Neural cell (in vitro differentiated cells): ENCODE measurements around the gene OR10A5. TPM values are rescaled to one million over a fixed set of nuclear protein-coding genes. Genes with fewer than 3 reads are reported as not detected.

Experiments
- H2AFZ ChIP-seq: fragments of 200-600, 300-800 bp; sonication (generic), shearing (Covaris generic); 2 replicates; pipeline ENCODE4 v1.6.0; 2014; ENCODE audit warnings: low read depth, mild to moderate bottlenecking, antibody characterized with exemption, low read length, moderate library complexity
- H3F3A ChIP-seq: fragments of 200-600 bp; shearing (Covaris generic); 2 replicates; pipeline ENCODE4 v1.6.1; 2016; ENCODE audit warnings: mild to moderate bottlenecking, moderate library complexity, mixed read lengths, antibody characterized with exemption, low read length; ENCODE audit not compliant: insufficient read depth, poor library complexity, severe bottlenecking
- H3K27ac ChIP-seq: fragments of 200-600, 300-800 bp; sonication (generic), shearing (Covaris generic); 2 replicates; pipeline ENCODE4 v1.5.1; 2014; ENCODE audit warnings: mild to moderate bottlenecking, low read length, moderate library complexity
- H3K27me3 ChIP-seq: fragments of 300-800, 200-600 bp; sonication (generic), shearing (Covaris generic); 2 replicates; pipeline ENCODE4 v1.6.0; 2014; ENCODE audit warnings: mild to moderate bottlenecking, low read depth, low read length, moderate library complexity; ENCODE audit not compliant: insufficient read depth
- H3K36me3 ChIP-seq: fragments of 300-800, 200-600 bp; sonication (generic), shearing (Covaris generic); 2 replicates; pipeline ENCODE4 v1.5.1; 2014; ENCODE audit warnings: mild to moderate bottlenecking, antibody characterized with exemption, low read length, moderate library complexity; ENCODE audit not compliant: insufficient read depth
- H3K4me2 ChIP-seq: fragments of 300-800, 200-600 bp; sonication (generic), shearing (Covaris generic); 2 replicates; pipeline ENCODE4 v1.6.0; 2014; ENCODE audit warnings: mild to moderate bottlenecking, low read length
- H3K4me3 ChIP-seq: fragments of 300-800, 200-600 bp; sonication (generic), shearing (Covaris generic); 2 replicates; pipeline ENCODE4 v1.5.1; 2014; ENCODE audit warnings: mild to moderate bottlenecking, low read length, moderate library complexity
- H3K79me2 ChIP-seq: fragments of 200-600 bp; shearing (Covaris generic); replicated peaks from 2 replicates; pipeline ENCODE4 v1.6.0; 2014; ENCODE audit warnings: mild to moderate bottlenecking, low read length, moderate library complexity; ENCODE audit not compliant: insufficient read depth
- H3K9ac ChIP-seq: fragments of 300-800, 200-600 bp; sonication (generic), shearing (Covaris generic); 2 replicates; pipeline ENCODE4 v1.6.1; 2016; ENCODE audit warnings: mild to moderate bottlenecking, low read length, mixed read lengths
- H3K9me2 ChIP-seq: fragments of 200-600 bp; shearing (Covaris generic); 2 replicates; pipeline ENCODE4 v1.6.1; 2016; ENCODE audit warnings: mild to moderate bottlenecking, low read length, mixed read lengths; ENCODE audit not compliant: insufficient read depth
- H3K9me3 ChIP-seq: fragments of 200-600, 300-800 bp; sonication (generic), shearing (Covaris generic); 2 replicates; pipeline ENCODE4 v1.6.1; 2016; ENCODE audit warnings: mild to moderate bottlenecking, mixed run types, low read length, moderate library complexity, mixed read lengths
- H4K20me1 ChIP-seq: fragments of 200-600 bp; shearing (Covaris generic); 2 replicates; pipeline ENCODE4 v1.6.1; 2016; ENCODE audit warnings: mild to moderate bottlenecking, mixed run types; ENCODE audit not compliant: insufficient read depth
- CTCF ChIP-seq: fragments of 450-650 bp; IDR thresholded peaks from 2 replicates; pipeline ENCODE4 v1.5.1; 2014; ENCODE audit warnings: antibody characterized with exemption, mild to moderate bottlenecking, moderate library complexity; ENCODE audit not compliant: poor library complexity, severe bottlenecking
- EP300 ChIP-seq: fragments of 450-650 bp; conservative IDR thresholded peaks from 2 replicates; pipeline ENCODE4 v1.6.1; 2014; ENCODE audit warnings: antibody characterized with exemption, mild to moderate bottlenecking, moderate library complexity; ENCODE audit not compliant: poor library complexity, severe bottlenecking
- EZH2 ChIP-seq: fragments of 200-600, 300-800 bp; shearing (Covaris generic), sonication (generic); IDR thresholded peaks from 2 replicates; pipeline ENCODE4 v1.6.1; 2014; ENCODE audit warnings: antibody characterized with exemption, low read length, borderline replicate concordance, mild to moderate bottlenecking; ENCODE audit not compliant: insufficient read depth, poor library complexity, severe bottlenecking
- MXI1 ChIP-seq: fragments of 450-650 bp; conservative IDR thresholded peaks from 2 replicates; pipeline ENCODE4 v1.6.1; 2014; ENCODE audit warnings: antibody characterized with exemption, mild to moderate bottlenecking; ENCODE audit not compliant: poor library complexity, severe bottlenecking
- POLR2AphosphoS5 ChIP-seq: IDR thresholded peaks from 2 replicates; pipeline ENCODE4 v1.6.1; 2012
- RAD21 ChIP-seq: fragments of 450-650 bp; conservative IDR thresholded peaks from 2 replicates; pipeline ENCODE4 v1.6.1; 2014; ENCODE audit warnings: antibody characterized with exemption, mild to moderate bottlenecking, moderate library complexity
- REST ChIP-seq: IDR thresholded peaks from 2 replicates; pipeline ENCODE4 v1.6.1; 2012; ENCODE audit warnings: borderline replicate concordance
- SMC3 ChIP-seq: fragments of 450-650 bp; conservative IDR thresholded peaks from 2 replicates; pipeline ENCODE4 v1.6.1; 2014; ENCODE audit warnings: antibody characterized with exemption, mild to moderate bottlenecking, moderate library complexity; ENCODE audit not compliant: poor library complexity
- TAF1 ChIP-seq: IDR thresholded peaks from 2 replicates; pipeline ENCODE4 v1.6.1; 2012; ENCODE audit warnings: low read depth
- polyA plus RNA-seq: library from polyadenylated mRNA; depleted of rRNA; stranded (reverse); fragments of >200 nt; gene quantifications from 2 replicates; pipeline ENCODE4 v1.2.3, GENCODE V29; 2014

The OR10A5 gene
- polyA plus RNA-seq, 1 donor from 2014 or later, result not detected

DNA sequence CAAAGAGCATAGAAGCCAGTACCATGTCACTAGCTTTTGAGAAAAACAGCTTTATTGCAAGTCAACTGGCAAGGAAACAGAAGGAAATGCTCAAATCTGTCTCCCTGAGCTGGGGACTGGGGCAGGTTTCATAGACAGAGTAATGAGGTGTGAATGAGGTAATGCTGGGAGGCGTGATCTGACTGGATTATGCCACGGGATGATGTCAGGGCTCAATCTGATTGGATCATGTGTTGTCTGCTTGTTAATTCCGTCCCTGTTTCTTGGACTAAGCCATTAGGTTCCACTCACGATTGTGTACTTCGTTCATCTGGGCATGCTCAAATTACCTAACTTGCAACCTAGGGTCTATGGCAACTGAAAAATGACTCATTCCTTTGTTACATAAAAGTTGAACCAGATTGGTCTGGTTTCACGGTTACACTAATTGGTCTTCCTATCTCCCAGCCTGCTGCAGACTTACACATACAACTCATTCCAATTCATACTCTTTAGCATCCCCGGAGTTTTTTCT lies 20.2 kb upstream of the OR10A5 start:
- H3K9ac ChIP-seq, result no peak overlapping the region
- no peaks in the 10 kb centered on the region for H3F3A ChIP-seq
- TF ChIP-seq RAD21 (no peak), POLR2AphosphoS5 (no peak), EP300 (no peak), SMC3 (no peak), TAF1 (no peak), CTCF (no peak), REST (no peak), MXI1 (no peak), EZH2 (no peak)
- no peaks in the 10 kb centered on the region for H3K36me3 ChIP-seq
- H4K20me1 ChIP-seq, result no peaks in the 10 kb centered on the region
- H3K4me2 ChIP-seq, result no peak overlapping the region
- H3K9me3 ChIP-seq, result peaks cover 4% of the 10 kb centered on the region
- H2AFZ ChIP-seq, result no peak overlapping the region
- no peaks in the 10 kb centered on the region for H3K79me2 ChIP-seq
- H3K9me2 ChIP-seq, result no peaks in the 10 kb centered on the region
- no peak overlapping the region for H3K4me3 ChIP-seq
- no peak overlapping the region for H3K27ac ChIP-seq
- H3K27me3 ChIP-seq, result no peaks in the 10 kb centered on the region

DNA sequence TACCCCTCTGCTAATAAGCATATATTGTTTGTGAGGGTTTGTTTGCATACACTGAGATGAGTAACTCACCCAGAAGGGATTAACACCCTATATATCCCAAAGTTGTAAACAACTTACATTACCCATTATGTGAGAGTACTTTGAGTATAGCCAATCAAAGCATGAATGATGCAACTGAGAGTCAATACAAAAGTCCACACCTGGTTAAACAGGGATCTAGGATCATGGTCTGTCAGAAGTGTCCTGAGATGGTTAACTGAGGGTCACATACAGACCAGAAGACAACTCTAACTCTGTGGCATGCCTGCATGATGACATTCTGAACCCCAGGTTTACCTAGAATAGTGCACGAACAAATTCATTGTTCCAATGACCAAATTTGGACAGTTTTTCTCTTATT lies 17.4 kb upstream of the OR10A5 start:
- H3K9me2 ChIP-seq, result no peaks in the 10 kb centered on the region
- no peak for TF ChIP-seq CTCF
- TF ChIP-seq POLR2AphosphoS5, result no peak
- no peak for TF ChIP-seq MXI1
- no peaks in the 10 kb centered on the region for H3K79me2 ChIP-seq
- no peak overlapping the region for H2AFZ ChIP-seq
- H3K27me3 ChIP-seq, result no peaks in the 10 kb centered on the region
- H3K9ac ChIP-seq, result no peak overlapping the region
- H3K9me3 ChIP-seq, result no peaks in the 10 kb centered on the region
- H3K4me2 ChIP-seq, result no peak overlapping the region
- no peaks in the 10 kb centered on the region for H4K20me1 ChIP-seq
- no peak overlapping the region for H3K27ac ChIP-seq
- no peak overlapping the region for H3K4me3 ChIP-seq
- H3K36me3 ChIP-seq, result no peaks in the 10 kb centered on the region
- no peaks in the 10 kb centered on the region for H3F3A ChIP-seq
